Caco-2 (cell line): Measurements from ENCODE around the gene FOXF1. TPM values are rescaled to one million over a fixed set of nuclear protein-coding genes. Genes with fewer than 3 reads are reported as not detected.

ENCODE experiments used
- BruUV-seq: library from RNA; stranded (reverse); fragments of 400-500 nt; replicated peaks from 2 replicates; lab custom pipeline; 2021; lab: Mats Ljungman, UMichigan
- CTCF ChIA-PET: fragments of 300-600 bp; sonication (Branson Sonifier 250); formaldehyde crosslinking; loops from one replicate; lab custom pipeline; 2022; ENCODE audit warnings: antibody characterized with exemption; lab: Charles Lee
- POLR2A ChIA-PET: fragments of 300-600 bp; sonication (Branson Sonifier 250); formaldehyde crosslinking; loops from one replicate; lab custom pipeline; 2022; ENCODE audit warnings: antibody characterized with exemption; lab: Charles Lee
- DNase-seq, 2 experiments: peaks; one replicate each; pipeline versions ENCODE4 v3.0.0 to v3.0.0-alpha.2; 2020 to 2022
- H3K27me3 ChIP-seq: replicated peaks from 2 replicates; pipeline ENCODE4 v1.6.0; 2011; ENCODE audit warnings: low read length; ENCODE audit not compliant: control insufficient read depth, insufficient read depth
- H3K36me3 ChIP-seq: 2 replicates; pipeline ENCODE4 v1.5.1; 2011; ENCODE audit warnings: low read length; ENCODE audit not compliant: control insufficient read depth, insufficient read depth
- H3K4me1 ChIP-seq: fragments of 250-450 bp; sonication (Bioruptor Pico); 2 replicates; pipeline ENCODE4 v1.5.1; 2020; ENCODE audit warnings: mild to moderate bottlenecking
- H3K4me3 ChIP-seq: 2 replicates; pipeline ENCODE4 v1.5.1; 2011; ENCODE audit warnings: low read depth, mild to moderate bottlenecking, control low read depth, low read length
- H3K9me3 ChIP-seq: fragments of 250-450 bp; sonication (Bioruptor Pico); 2 replicates; pipeline ENCODE4 v1.5.1; 2020; ENCODE audit warnings: mild to moderate bottlenecking, moderate library complexity
- H3K27ac Mint-ChIP-seq: one replicate; pipeline ENCODE4 v1.8.0; 2022; ENCODE audit warnings: mixed read lengths; ENCODE audit not compliant: unreplicated experiment
- H3K27me3 Mint-ChIP-seq: one replicate; pipeline ENCODE4 v1.8.0; 2022; ENCODE audit warnings: mixed read lengths; ENCODE audit not compliant: insufficient read depth, unreplicated experiment
- H3K36me3 Mint-ChIP-seq: one replicate; pipeline ENCODE4 v1.8.0; 2022; ENCODE audit warnings: mild to moderate bottlenecking, mixed read lengths; ENCODE audit not compliant: insufficient read depth, unreplicated experiment
- H3K4me1 Mint-ChIP-seq: one replicate; pipeline ENCODE4 v1.8.0; 2022; ENCODE audit warnings: low read depth, mixed read lengths; ENCODE audit not compliant: unreplicated experiment
- H3K4me3 Mint-ChIP-seq: one replicate; pipeline ENCODE4 v1.8.0; 2022; ENCODE audit warnings: mild to moderate bottlenecking, moderate library complexity, mixed read lengths; ENCODE audit not compliant: unreplicated experiment
- H3K9me3 Mint-ChIP-seq: one replicate; pipeline ENCODE4 v1.8.0; 2022; ENCODE audit warnings: mixed read lengths; ENCODE audit not compliant: unreplicated experiment
- intact Hi-C: fragments of 100-400 bp; cut with micrococcal nuclease; formaldehyde crosslinking; loops from one replicate; pipeline ENCODE4 v1.10.0; 2022; ENCODE audit not compliant: unreplicated experiment
- total RNA-seq: library from RNA; stranded (reverse); gene quantifications from 2 replicates; pipeline ENCODE4 v1.2.3, GENCODE V29; 2022
- TF ChIP-seq, protein P1 (sequence below), 2 experiments: fragments of 200-600 bp in 1 of 2; IDR thresholded peaks; 1 replicate in 1 of 2; 2 replicates in 1 of 2; pipeline versions ENCODE4 v1.5.1 to v1.8.0; 2011 to 2022; ENCODE audit warnings: antibody characterized with exemption in 1 of 2, control low read depth in 1 of 2, inconsistent platforms in 1 of 2, low read depth in 1 of 2, low read length in 1 of 2, mild to moderate bottlenecking in 1 of 2, moderate library complexity in 1 of 2; ENCODE audit not compliant: insufficient read depth in 1 of 2, severe bottlenecking in 1 of 2, unreplicated experiment in 1 of 2

Gene FOXF1
- total RNA-seq, 1 experiment from 2014 or later = 0.09 TPM

DNA sequence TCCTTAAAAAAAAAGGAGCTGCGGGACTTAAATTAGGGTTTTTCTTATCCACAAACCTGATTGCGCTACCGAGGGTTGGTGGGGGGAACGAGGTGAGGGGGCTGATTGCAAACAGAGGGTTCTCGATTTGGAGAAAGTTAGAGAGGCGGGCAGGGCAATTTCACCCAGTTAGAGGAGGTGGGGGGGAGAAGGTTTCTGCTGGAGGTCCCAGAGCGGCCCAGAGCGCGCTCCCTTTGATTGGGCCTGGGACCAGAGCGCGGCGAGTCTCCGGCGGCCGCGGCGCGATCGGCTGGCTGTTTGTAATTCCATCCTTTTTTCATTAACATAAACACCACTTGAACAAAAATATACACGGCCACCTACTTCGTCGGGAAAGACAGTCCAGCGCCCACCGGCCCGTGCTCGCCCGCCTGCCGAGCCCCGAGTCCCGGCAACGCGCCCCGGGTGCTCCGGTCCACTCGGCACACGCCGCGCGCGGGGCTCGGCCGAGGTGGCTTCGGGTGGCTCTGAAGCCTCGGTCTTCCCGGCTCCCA lies 13.3 kb upstream of the FOXF1 start:
- H3K4me1 ChIP-seq = no peaks in the 10 kb centered on the region
- peaks cover 31% of the 10 kb centered on the region for H3K27me3 Mint-ChIP-seq
- H3K36me3 ChIP-seq = no peaks in the 10 kb centered on the region
- no peaks in the 10 kb centered on the region for H3K9me3 Mint-ChIP-seq
- no peak overlapping the region for H3K27ac Mint-ChIP-seq
- H3K4me3 Mint-ChIP-seq = no peak overlapping the region
- ChIA-PET POLR2A (no interaction called here), CTCF (no interaction called here)
- no peaks in the 10 kb centered on the region for H3K9me3 ChIP-seq
- H3K27me3 ChIP-seq = peaks cover 4% of the 10 kb centered on the region
- BruUV-seq = no TSS peak
- no peak overlapping the region for H3K4me3 ChIP-seq
- intact Hi-C loops = no loop called here
- DNase-seq = no peak
- H3K36me3 Mint-ChIP-seq = no peaks in the 10 kb centered on the region
- no peaks in the 10 kb centered on the region for H3K4me1 Mint-ChIP-seq
- TF ChIP-seq, protein P1, sequence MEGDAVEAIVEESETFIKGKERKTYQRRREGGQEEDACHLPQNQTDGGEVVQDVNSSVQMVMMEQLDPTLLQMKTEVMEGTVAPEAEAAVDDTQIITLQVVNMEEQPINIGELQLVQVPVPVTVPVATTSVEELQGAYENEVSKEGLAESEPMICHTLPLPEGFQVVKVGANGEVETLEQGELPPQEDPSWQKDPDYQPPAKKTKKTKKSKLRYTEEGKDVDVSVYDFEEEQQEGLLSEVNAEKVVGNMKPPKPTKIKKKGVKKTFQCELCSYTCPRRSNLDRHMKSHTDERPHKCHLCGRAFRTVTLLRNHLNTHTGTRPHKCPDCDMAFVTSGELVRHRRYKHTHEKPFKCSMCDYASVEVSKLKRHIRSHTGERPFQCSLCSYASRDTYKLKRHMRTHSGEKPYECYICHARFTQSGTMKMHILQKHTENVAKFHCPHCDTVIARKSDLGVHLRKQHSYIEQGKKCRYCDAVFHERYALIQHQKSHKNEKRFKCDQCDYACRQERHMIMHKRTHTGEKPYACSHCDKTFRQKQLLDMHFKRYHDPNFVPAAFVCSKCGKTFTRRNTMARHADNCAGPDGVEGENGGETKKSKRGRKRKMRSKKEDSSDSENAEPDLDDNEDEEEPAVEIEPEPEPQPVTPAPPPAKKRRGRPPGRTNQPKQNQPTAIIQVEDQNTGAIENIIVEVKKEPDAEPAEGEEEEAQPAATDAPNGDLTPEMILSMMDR (IDR thresholded peaks at IDR 0.05; ENCODE audit: insufficient read depth in 1 of 2, low read depth in 1 of 2, low read length in 1 of 2, severe bottlenecking in 1 of 2, unreplicated experiment in 1 of 2) = no peak

DNA sequence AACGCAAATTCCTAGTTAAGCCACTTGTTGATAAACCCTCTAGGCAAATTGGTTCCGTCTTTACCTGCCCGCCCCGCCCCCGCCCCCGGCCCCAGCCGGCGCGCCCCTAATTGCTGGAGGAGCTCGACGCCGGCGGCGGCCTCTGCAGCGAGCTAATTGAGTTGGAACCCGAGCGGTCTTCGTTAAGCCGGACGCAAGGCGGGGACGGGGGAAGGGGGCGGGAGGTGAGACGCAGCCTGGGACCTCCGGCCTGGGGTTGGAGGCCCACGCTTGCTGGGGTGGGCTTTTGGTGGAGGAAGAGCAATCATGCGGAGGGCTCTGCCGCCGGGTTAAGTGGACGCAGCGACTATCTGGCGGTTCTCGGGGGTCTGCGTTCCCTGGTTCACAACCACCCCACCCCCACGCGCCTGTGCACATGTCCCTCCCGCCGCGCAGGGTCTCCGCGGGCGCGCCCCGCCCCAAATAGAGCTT lies 12.7 kb upstream of the FOXF1 start:
- Mint-ChIP-seq H3K4me1 (no peaks in the 10 kb centered on the region), H3K27ac (no peak overlapping the region), H3K9me3 (no peaks in the 10 kb centered on the region), H3K36me3 (no peaks in the 10 kb centered on the region), H3K4me3 (no peak overlapping the region), H3K27me3 (peaks cover 30% of the 10 kb centered on the region)
- Histone ChIP-seq H3K4me3 (no peak overlapping the region), H3K4me1 (no peaks in the 10 kb centered on the region), H3K9me3 (no peaks in the 10 kb centered on the region), H3K36me3 (no peaks in the 10 kb centered on the region), H3K27me3 (peaks cover 4% of the 10 kb centered on the region)
- no TSS peak for BruUV-seq
- CTCF ChIA-PET = interaction anchor here (0.6 kb wide), 1 partner anchor 62 kb away, joined by 3 read pairs; no protein-coding TSS in a partner anchor
- no peak for DNase-seq
- POLR2A ChIA-PET = no interaction called here
- intact Hi-C loops = no loop called here
- TF ChIP-seq, protein P1 (IDR thresholded peaks at IDR 0.05; ENCODE audit: insufficient read depth in 1 of 2, low read depth in 1 of 2, low read length in 1 of 2, severe bottlenecking in 1 of 2, unreplicated experiment in 1 of 2) = no peak

DNA sequence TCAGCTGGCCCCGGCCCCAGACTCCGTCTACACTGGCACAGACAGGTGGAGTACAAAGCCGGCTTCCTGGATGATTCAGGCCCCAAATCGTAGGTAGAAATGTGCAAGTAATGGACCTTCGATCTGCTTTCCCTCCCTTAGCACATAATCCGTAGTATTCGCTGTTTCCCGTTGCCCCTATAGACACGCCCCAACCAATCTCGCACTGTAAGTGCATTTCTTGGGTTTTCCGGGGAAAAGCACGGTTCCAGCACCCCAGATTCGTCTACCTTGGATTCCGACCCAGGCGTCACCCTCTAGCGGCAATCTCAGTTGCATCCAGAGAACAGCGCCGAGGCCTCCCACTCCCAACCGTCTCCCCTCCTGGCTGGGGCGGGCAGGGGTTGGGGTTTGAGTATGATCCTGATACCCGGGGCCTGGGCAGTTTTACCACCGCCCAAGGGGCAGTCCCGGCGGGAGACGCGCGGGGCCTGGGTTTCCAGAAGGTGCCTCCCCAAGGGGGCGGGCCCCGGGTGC lies 12.1 kb upstream of the FOXF1 start:
- Histone ChIP-seq H3K4me1 (no peaks in the 10 kb centered on the region), H3K36me3 (no peaks in the 10 kb centered on the region), H3K4me3 (no peak overlapping the region), H3K27me3 (peaks cover 4% of the 10 kb centered on the region), H3K9me3 (no peaks in the 10 kb centered on the region)
- POLR2A ChIA-PET = no interaction called here
- no peak for DNase-seq
- H3K27ac Mint-ChIP-seq = no peak overlapping the region
- TF ChIP-seq, protein P1 (IDR thresholded peaks at IDR 0.05; ENCODE audit: insufficient read depth in 1 of 2, low read depth in 1 of 2, low read length in 1 of 2, severe bottlenecking in 1 of 2, unreplicated experiment in 1 of 2) = no peak
- no peaks in the 10 kb centered on the region for H3K4me1 Mint-ChIP-seq
- H3K4me3 Mint-ChIP-seq = no peak overlapping the region
- H3K36me3 Mint-ChIP-seq = no peaks in the 10 kb centered on the region
- CTCF ChIA-PET = interaction anchor here (0.6 kb wide), 1 partner anchor 62 kb away, joined by 3 read pairs; no protein-coding TSS in a partner anchor
- no peaks in the 10 kb centered on the region for H3K9me3 Mint-ChIP-seq
- BruUV-seq = no TSS peak
- H3K27me3 Mint-ChIP-seq = peaks cover 30% of the 10 kb centered on the region
- intact Hi-C loops = no loop called here
